HG03565 (cell line): Measurements from ENCODE around the gene SSBP3.
"Not testable (repeated sequence)": the region's sequence is repeated elsewhere in the genome, so short reads cannot be mapped to it uniquely, and the experiment has no call there.

Source experiments
- ATAC-seq: cut with Tn5 transposase; IDR thresholded peaks from one replicate; pipeline ENCODE4 v1.9.1; 2021; ENCODE audit warnings: mild to moderate bottlenecking, moderate library complexity; ENCODE audit not compliant: unreplicated experiment

SSBP3 gene

GRCh38 chr1:54355931-54356679 is 50.1 kb downstream of the SSBP3 start:
- ATAC-seq: no peak

GRCh38 chr1:54354899-54355298 is 51.3 kb downstream of the SSBP3 start:
- ATAC-seq: no peak

GRCh38 chr1:54353959-54354358 is 52.2 kb downstream of the SSBP3 start:
- no peak for ATAC-seq

GRCh38 chr1:54352755-54353154 is 53.4 kb downstream of the SSBP3 start:
- no peak for ATAC-seq

GRCh38 chr1:54350360-54350759 is 55.8 kb downstream of the SSBP3 start:
- no peak for ATAC-seq

GRCh38 chr1:54348700-54349021 is 57.5 kb downstream of the SSBP3 start:
- no peak for ATAC-seq

- no peak for ATAC-seq
Measured at GRCh38 chr1:54347955-54348699, 58.1 kb downstream of the SSBP3 start.

- ATAC-seq: no peak
Measured at GRCh38 chr1:54347261-54347954, 58.8 kb downstream of the SSBP3 start.

GRCh38 chr1:54345548-54345947 is 60.6 kb downstream of the SSBP3 start:
- not testable (repeated sequence) for ATAC-seq

GRCh38 chr1:54345116-54345515 is 61.1 kb downstream of the SSBP3 start:
- no peak for ATAC-seq

- no peak for ATAC-seq
Measured at GRCh38 chr1:54342742-54343687, 63.2 kb downstream of the SSBP3 start.

- no peak for ATAC-seq
Measured at GRCh38 chr1:54342288-54342687, 63.9 kb downstream of the SSBP3 start.

- no peak for ATAC-seq
Measured at GRCh38 chr1:54341763-54342162, 64.4 kb downstream of the SSBP3 start.

GRCh38 chr1:54340878-54341277 is 65.3 kb downstream of the SSBP3 start:
- no peak for ATAC-seq

GRCh38 chr1:54340434-54340833 is 65.8 kb downstream of the SSBP3 start:
- no peak for ATAC-seq

GRCh38 chr1:54339126-54339525 is 67.1 kb downstream of the SSBP3 start:
- no peak for ATAC-seq

- no peak for ATAC-seq
Measured at GRCh38 chr1:54338464-54338863, 67.7 kb downstream of the SSBP3 start.

GRCh38 chr1:54337928-54338327 is 68.3 kb downstream of the SSBP3 start:
- no peak for ATAC-seq

- no peak for ATAC-seq
Measured at GRCh38 chr1:54337034-54337433, 69.2 kb downstream of the SSBP3 start.

GRCh38 chr1:54336116-54336515 is 70.1 kb downstream of the SSBP3 start:
- ATAC-seq: no peak

GRCh38 chr1:54335755-54336108 is 70.5 kb downstream of the SSBP3 start:
- ATAC-seq: no peak
